ENCODE measurements around the gene ZBTB38. TPM values are rescaled to one million over a fixed set of nuclear protein-coding genes. Genes with fewer than 3 reads are reported as not detected.

The ZBTB38 gene
- total and polyA plus RNA-seq, 2 of the 13 experiments (the other 11 are each of a cell fraction or from before 2014, with no cell fraction given): 26.8 to 51.7 TPM

DNA sequence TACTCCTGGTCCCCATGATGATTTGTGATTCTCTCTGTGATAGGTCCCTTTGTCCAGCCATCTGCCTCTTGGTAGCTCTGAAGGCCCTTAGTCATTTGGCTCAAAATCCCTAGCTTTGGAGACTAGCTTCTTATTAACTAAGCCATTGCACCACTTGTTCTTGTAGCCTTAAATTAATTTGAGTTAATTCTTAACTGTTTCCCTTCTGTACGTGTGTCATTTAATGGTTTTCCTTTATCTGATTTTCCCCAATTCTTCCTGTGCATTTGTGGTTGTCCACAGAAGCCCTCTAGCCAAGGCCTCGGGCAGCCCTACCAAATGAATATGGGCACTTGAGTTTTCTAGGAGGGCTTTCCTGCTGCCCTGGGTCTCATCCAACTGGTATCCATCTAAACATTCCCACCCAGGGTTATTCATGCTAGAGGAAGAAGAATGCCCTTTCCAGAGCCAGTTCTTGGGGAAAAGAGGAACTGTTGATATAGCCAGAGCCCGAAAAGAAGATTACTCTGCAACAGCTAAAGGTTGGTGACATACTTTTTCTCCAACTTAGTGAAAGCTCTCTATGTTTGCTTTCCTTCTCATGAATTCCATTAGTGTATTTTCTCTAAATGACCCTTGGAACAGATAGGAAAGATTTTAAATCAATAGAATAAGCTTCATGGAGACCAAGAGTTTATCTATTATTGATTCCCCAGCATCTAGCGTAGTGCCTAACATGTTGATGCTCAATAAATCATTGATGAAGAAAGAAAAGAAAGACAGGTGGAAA, 44.2 kb upstream of the ZBTB38 start:
- FAIRE-seq (no peak), ATAC-seq (peak; percentile 59), DNase-seq (ENCODE audit: low spot score) (no peak)
- Histone ChIP-seq H2AFZ (ENCODE audit: low read length) (peak overlapping the region; percentile 52), H3K27me3 (ENCODE audit: control insufficient read depth in 1 of 2, insufficient read depth in 2 of 2, low read length in 2 of 2) (no peaks in the 10 kb centered on the region), H3K4me3 (replicated peaks in 1 of 3; ENCODE audit: insufficient read depth in 1 of 3, low read depth in 2 of 3, low read length in 3 of 3) (0 out of 6 replicates have a peak overlapping the region, but pooled peaks of 1 of the 3 experiments have one; percentile 3), H4K20me1 (ENCODE audit: insufficient read depth, low read length) (no peaks in the 10 kb centered on the region), H3K4me2 (ENCODE audit: low read depth, low read length) (peak overlapping the region; percentile 38), H3K27ac (ENCODE audit: extremely low read length, insufficient read depth, low read length) (peak overlapping the region; percentile 37), H3K9ac (ENCODE audit: insufficient read depth, low read depth, low read length) (no peak overlapping the region), H3K36me3 (replicated peaks in 1 of 2; ENCODE audit: control insufficient read depth in 1 of 2, insufficient read depth in 2 of 2, low read length in 2 of 2) (no peaks in the 10 kb centered on the region), H3K4me1 (ENCODE audit: insufficient read depth, low read length) (peaks cover 59% of the 10 kb centered on the region), H3K79me2 (ENCODE audit: insufficient read depth, low read length) (no peaks in the 10 kb centered on the region), H3K9me3 (ENCODE audit: low read length) (no peaks in the 10 kb centered on the region)
- CTCF ChIA-PET (ENCODE audit: low intra/inter-chr PET ratio, low total read pairs): no interaction called here
- POLR2A ChIA-PET: interaction anchor here (1.2 to 3.6 kb wide), 4 partner anchors 12 to 163 kb away, joined by 3 to 22 read pairs (median 6); partner anchors contain the start of gene RASA2
- TF ChIP-seq, protein P1, sequence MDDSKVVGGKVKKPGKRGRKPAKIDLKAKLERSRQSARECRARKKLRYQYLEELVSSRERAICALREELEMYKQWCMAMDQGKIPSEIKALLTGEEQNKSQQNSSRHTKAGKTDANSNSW (CRISPR knock-in tag; IDR thresholded peaks at IDR 0.05; ENCODE audit: borderline replicate concordance): no peak
- TF ChIP-seq HMG20A (CRISPR knock-in tag; IDR thresholded peaks at IDR 0.05; ENCODE audit: borderline replicate concordance) (0 out of 2 replicates have a peak, but pooled peaks have one; percentile 15), ZZZ3 (CRISPR knock-in tag; IDR thresholded peaks at IDR 0.05; ENCODE audit: borderline replicate concordance) (no peak), ASH2L (IDR thresholded peaks at IDR 0.05; ENCODE audit: insufficient read length, low read depth, low read length) (peak; percentile 7), DR1 (CRISPR knock-in tag; IDR thresholded peaks at IDR 0.05) (no peak), KAT2B (IDR thresholded peaks at IDR 0.05; ENCODE audit: borderline replicate concordance, low read depth, low read length) (peak; percentile 89), ZSCAN31 (CRISPR knock-in tag; IDR thresholded peaks at IDR 0.05; ENCODE audit: low read depth) (no peak), IKZF1 (IDR thresholded peaks at IDR 0.05) (no peak), ZNF775 (CRISPR knock-in tag; IDR thresholded peaks at IDR 0.05; ENCODE audit: borderline replicate concordance) (no peak), ONECUT2 (CRISPR knock-in tag; IDR thresholded peaks at IDR 0.05) (peak; percentile 69), HNF4A (CRISPR knock-in tag; IDR thresholded peaks at IDR 0.05) (peak; percentile 29; the same call in 1 of the 2 replicates), NPAS2 (CRISPR knock-in tag; IDR thresholded peaks at IDR 0.05; ENCODE audit: borderline replicate concordance) (no peak), TARDBP (CRISPR knock-in tag; IDR thresholded peaks at IDR 0.05) (no peak), NFRKB (IDR thresholded peaks at IDR 0.05) (no peak), ZNF7 (CRISPR knock-in tag; IDR thresholded peaks at IDR 0.05) (no peak), GATAD2A (CRISPR knock-in tag; IDR thresholded peaks at IDR 0.05) (no peak), PPARG (CRISPR knock-in tag; conservative IDR thresholded peaks at IDR 0.05) (0 out of 2 replicates have a peak, but pooled peaks have one; percentile 35)
- TF ChIP-seq, protein P2, sequence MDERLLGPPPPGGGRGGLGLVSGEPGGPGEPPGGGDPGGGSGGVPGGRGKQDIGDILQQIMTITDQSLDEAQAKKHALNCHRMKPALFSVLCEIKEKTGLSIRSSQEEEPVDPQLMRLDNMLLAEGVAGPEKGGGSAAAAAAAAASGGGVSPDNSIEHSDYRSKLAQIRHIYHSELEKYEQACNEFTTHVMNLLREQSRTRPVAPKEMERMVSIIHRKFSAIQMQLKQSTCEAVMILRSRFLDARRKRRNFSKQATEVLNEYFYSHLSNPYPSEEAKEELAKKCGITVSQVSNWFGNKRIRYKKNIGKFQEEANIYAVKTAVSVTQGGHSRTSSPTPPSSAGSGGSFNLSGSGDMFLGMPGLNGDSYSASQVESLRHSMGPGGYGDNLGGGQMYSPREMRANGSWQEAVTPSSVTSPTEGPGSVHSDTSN (CRISPR knock-in tag; IDR thresholded peaks at IDR 0.05): no peak
- TF ChIP-seq, protein P3, sequence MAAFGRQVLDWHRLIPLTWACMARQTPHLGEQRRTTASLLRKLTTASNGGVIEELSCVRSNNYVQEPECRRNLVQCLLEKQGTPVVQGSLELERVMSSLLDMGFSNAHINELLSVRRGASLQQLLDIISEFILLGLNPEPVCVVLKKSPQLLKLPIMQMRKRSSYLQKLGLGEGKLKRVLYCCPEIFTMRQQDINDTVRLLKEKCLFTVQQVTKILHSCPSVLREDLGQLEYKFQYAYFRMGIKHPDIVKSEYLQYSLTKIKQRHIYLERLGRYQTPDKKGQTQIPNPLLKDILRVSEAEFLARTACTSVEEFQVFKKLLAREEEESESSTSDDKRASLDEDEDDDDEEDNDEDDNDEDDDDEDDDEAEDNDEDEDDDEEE (CRISPR knock-in tag; IDR thresholded peaks at IDR 0.05): no peak
- TF ChIP-seq, protein P4, sequence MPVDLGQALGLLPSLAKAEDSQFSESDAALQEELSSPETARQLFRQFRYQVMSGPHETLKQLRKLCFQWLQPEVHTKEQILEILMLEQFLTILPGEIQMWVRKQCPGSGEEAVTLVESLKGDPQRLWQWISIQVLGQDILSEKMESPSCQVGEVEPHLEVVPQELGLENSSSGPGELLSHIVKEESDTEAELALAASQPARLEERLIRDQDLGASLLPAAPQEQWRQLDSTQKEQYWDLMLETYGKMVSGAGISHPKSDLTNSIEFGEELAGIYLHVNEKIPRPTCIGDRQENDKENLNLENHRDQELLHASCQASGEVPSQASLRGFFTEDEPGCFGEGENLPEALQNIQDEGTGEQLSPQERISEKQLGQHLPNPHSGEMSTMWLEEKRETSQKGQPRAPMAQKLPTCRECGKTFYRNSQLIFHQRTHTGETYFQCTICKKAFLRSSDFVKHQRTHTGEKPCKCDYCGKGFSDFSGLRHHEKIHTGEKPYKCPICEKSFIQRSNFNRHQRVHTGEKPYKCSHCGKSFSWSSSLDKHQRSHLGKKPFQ (CRISPR knock-in tag; IDR thresholded peaks at IDR 0.05; ENCODE audit: insufficient replicate concordance): no peak
- in situ Hi-C loops (cut with HindIII; ENCODE audit: extremely low pct_ligation_motif_present, low pct_unique_long_range_greater_than_20kb): loop anchor here (5.0 kb wide), 1 partner anchor 33 kb away; no protein-coding TSS in a partner anchor
- 15% methylated on average over 4 of the region's 4 CpGs for WGBS (ENCODE audit: low lambda C conversion rate)
- intact Hi-C loops (cut with micrococcal nuclease; ENCODE audit: unreplicated experiment): no loop called here
- no TSS peak for BruUV-seq (replicated peaks)

Measured in HepG2 (cell line).